GM19395 (cell line): Measurements from ENCODE around the gene CFI.
"Not testable (repeated sequence)": the region's sequence is repeated elsewhere in the genome, so short reads cannot be mapped to it uniquely, and the experiment has no call there.

Experiments
- ATAC-seq: cut with Tn5 transposase; IDR thresholded peaks from one replicate; pipeline ENCODE4 v1.9.1; 2021; ENCODE audit warnings: mild to moderate bottlenecking, moderate library complexity; ENCODE audit not compliant: unreplicated experiment

CFI gene

GRCh38 chr4:109798866-109799265 is 2.9 kb downstream of the CFI start:
- ATAC-seq = no peak

- ATAC-seq = no peak
These were observed 6.7 kb downstream of the CFI start for GRCh38 chr4:109795059-109795458.

GRCh38 chr4:109787807-109788206 is 14.0 kb downstream of the CFI start:
- ATAC-seq = no peak

GRCh38 chr4:109786846-109787245 is 15.0 kb downstream of the CFI start:
- ATAC-seq = no peak

GRCh38 chr4:109782092-109782491 is 19.7 kb downstream of the CFI start:
- not testable (repeated sequence) for ATAC-seq

- ATAC-seq = no peak
These were observed 36.9 kb downstream of the CFI start for GRCh38 chr4:109764789-109765402.

- no peak for ATAC-seq
These were observed 37.4 kb downstream of the CFI start for GRCh38 chr4:109764376-109764775.

- no peak for ATAC-seq
These were observed 41.1 kb downstream of the CFI start for GRCh38 chr4:109760682-109761081.

GRCh38 chr4:109755656-109756055 is 46.1 kb downstream of the CFI start:
- ATAC-seq = no peak

GRCh38 chr4:109754093-109754857 is 47.5 kb downstream of the CFI start:
- no peak for ATAC-seq

- no peak for ATAC-seq
These were observed 49.3 kb downstream of the CFI start for GRCh38 chr4:109752525-109752924.

- ATAC-seq = no peak
These were observed 49.9 kb downstream of the CFI start for GRCh38 chr4:109751852-109752251.

GRCh38 chr4:109750652-109751244 is 51.1 kb downstream of the CFI start:
- ATAC-seq = no peak

- ATAC-seq = no peak
These were observed 52.3 kb downstream of the CFI start for GRCh38 chr4:109749388-109750082.

- ATAC-seq = no peak
These were observed 53.7 kb downstream of the CFI start for GRCh38 chr4:109748114-109748513.

GRCh38 chr4:109746728-109747127 is 55.1 kb downstream of the CFI start:
- ATAC-seq = no peak

GRCh38 chr4:109745830-109746229 is 56.0 kb downstream of the CFI start:
- ATAC-seq = no peak

- ATAC-seq = no peak
These were observed 62.3 kb downstream of the CFI start for GRCh38 chr4:109739547-109739946.

- no peak for ATAC-seq
These were observed 63.5 kb downstream of the CFI start for GRCh38 chr4:109738104-109738872.

GRCh38 chr4:109735566-109736365 is 66.0 kb downstream of the CFI start:
- no peak for ATAC-seq
